IPS-NIHi11 (cell line): Measurements from ENCODE around the gene CTU1.
"Not testable (repeated sequence)": the region's sequence is repeated elsewhere in the genome, so short reads cannot be mapped to it uniquely, and the experiment has no call there.

ENCODE experiments used
- DNase-seq: peaks from one replicate; pipeline ENCODE4 v3.0.0; 2012; ENCODE audit warnings: mixed read lengths, low spot score

CTU1 gene

GRCh38 chr19:51108066-51108804 lies at the start of gene CTU1:
CTU1 (minus strand) TSS chr19:51108409; CDS start chr19:51104569, 3,840 bp downstream.
- DNase-seq, result peak; percentile 96

- no peak for DNase-seq
These were observed 49.1 kb upstream of the CTU1 start for GRCh38 chr19:51157265-51157664.

- no peak for DNase-seq
These were observed 48.5 kb upstream of the CTU1 start for GRCh38 chr19:51156710-51157109.

- DNase-seq, result no peak
These were observed 42.4 kb upstream of the CTU1 start for GRCh38 chr19:51150627-51151026.

- DNase-seq, result no peak
These were observed 40.4 kb upstream of the CTU1 start for GRCh38 chr19:51148580-51148979.

- DNase-seq, result no peak
These were observed 39.5 kb upstream of the CTU1 start for GRCh38 chr19:51147663-51148062.

GRCh38 chr19:51146751-51147150 lies 38.5 kb upstream of the CTU1 start:
- DNase-seq, result no peak

GRCh38 chr19:51145916-51146493 lies 37.8 kb upstream of the CTU1 start:
- DNase-seq, result no peak

- DNase-seq, result no peak
These were observed 36.4 kb upstream of the CTU1 start for GRCh38 chr19:51144482-51145045.

- DNase-seq, result no peak
These were observed 35.3 kb upstream of the CTU1 start for GRCh38 chr19:51143486-51143885.

- DNase-seq, result not testable (repeated sequence)
These were observed 34.7 kb upstream of the CTU1 start for GRCh38 chr19:51142809-51143475.

- DNase-seq, result no peak
These were observed 33.9 kb upstream of the CTU1 start, which contains the start of gene SIGLEC7 for GRCh38 chr19:51142119-51142518. SIGLEC7 (plus strand) TSS chr19:51142301; CDS start chr19:51142370, 69 bp downstream.

- DNase-seq, result no peak
These were observed 33.0 kb upstream of the CTU1 start for GRCh38 chr19:51141181-51141580.

- peak; percentile 65 for DNase-seq
These were observed 32.2 kb upstream of the CTU1 start for GRCh38 chr19:51140441-51140840.

- no peak for DNase-seq
These were observed 31.2 kb upstream of the CTU1 start for GRCh38 chr19:51139299-51140014.

GRCh38 chr19:51138549-51138979 lies 30.4 kb upstream of the CTU1 start:
- no peak for DNase-seq

- DNase-seq, result no peak
These were observed 29.7 kb upstream of the CTU1 start for GRCh38 chr19:51137792-51138425.

GRCh38 chr19:51136851-51137551 lies 28.8 kb upstream of the CTU1 start:
- DNase-seq, result no peak

- DNase-seq, result no peak
These were observed 28.0 kb upstream of the CTU1 start for GRCh38 chr19:51135986-51136762.

GRCh38 chr19:51135004-51135403 lies 26.8 kb upstream of the CTU1 start:
- DNase-seq, result no peak
